GM19438 (cell line): Measurements from ENCODE around the gene LRSAM1.

ENCODE experiments used
- ATAC-seq: cut with Tn5 transposase; IDR thresholded peaks from one replicate; pipeline ENCODE4 v1.9.1; 2021; ENCODE audit warnings: low read depth; ENCODE audit not compliant: unreplicated experiment

LRSAM1 gene

GRCh38 chr9:127450830-127451607 is at the start of gene LRSAM1, which contains the start of gene RPL12:
Gene LRSAM1 (plus strand): TSS chr9:127451510. CDS start chr9:127454528, 3,018 bp downstream.
Gene RPL12 (minus strand): TSS chr9:127451406. CDS start chr9:127451317, 89 bp downstream.
- peak; percentile 60 for ATAC-seq

- ATAC-seq: no peak
Measured at GRCh38 chr9:127402401-127403090, 48.8 kb upstream of the LRSAM1 start.

- no peak for ATAC-seq
Measured at GRCh38 chr9:127403507-127404192, 47.7 kb upstream of the LRSAM1 start.

GRCh38 chr9:127404631-127405030 is 46.7 kb upstream of the LRSAM1 start:
- no peak for ATAC-seq

GRCh38 chr9:127405344-127406125 is 45.8 kb upstream of the LRSAM1 start:
- no peak for ATAC-seq

- ATAC-seq: no peak
Measured at GRCh38 chr9:127406799-127407491, 44.4 kb upstream of the LRSAM1 start.

GRCh38 chr9:127407492-127407843 is 43.8 kb upstream of the LRSAM1 start:
- ATAC-seq: no peak

- no peak for ATAC-seq
Measured at GRCh38 chr9:127411122-127411521, 40.2 kb upstream of the LRSAM1 start.

- ATAC-seq: no peak
Measured at GRCh38 chr9:127415141-127415540, 36.2 kb upstream of the LRSAM1 start.

GRCh38 chr9:127415657-127416056 is 35.7 kb upstream of the LRSAM1 start:
- no peak for ATAC-seq

- no peak for ATAC-seq
Measured at GRCh38 chr9:127417131-127418036, 33.9 kb upstream of the LRSAM1 start.

- ATAC-seq: no peak
Measured at GRCh38 chr9:127418037-127418471, 33.3 kb upstream of the LRSAM1 start.

- no peak for ATAC-seq
Measured at GRCh38 chr9:127419348-127419747, 32.0 kb upstream of the LRSAM1 start.

GRCh38 chr9:127421057-127421456 is 30.3 kb upstream of the LRSAM1 start:
- no peak for ATAC-seq

GRCh38 chr9:127422133-127422782 is 29.1 kb upstream of the LRSAM1 start:
- no peak for ATAC-seq

GRCh38 chr9:127422787-127423186 is 28.5 kb upstream of the LRSAM1 start:
- ATAC-seq: no peak

- no peak for ATAC-seq
Measured at GRCh38 chr9:127423476-127423933, 27.8 kb upstream of the LRSAM1 start.

GRCh38 chr9:127423934-127424675 is 27.2 kb upstream of the LRSAM1 start, which contains the start of gene ZNF79:
Gene ZNF79 (plus strand): TSS chr9:127424382. CDS start chr9:127424788, 406 bp downstream.
- peak; percentile 85 for ATAC-seq
